Transverse colon (tissue), 4 donors: ENCODE measurements around the gene PSMF1.

Source experiments
- POLR2A ChIP-seq: fragments of 450-650 bp; IDR thresholded peaks from one replicate; pipeline ENCODE4 v1.6.1; 2016; ENCODE audit warnings: antibody characterized with exemption, mild to moderate bottlenecking, moderate library complexity
- POLR2AphosphoS5 ChIP-seq, 3 donors: sonication (generic); formaldehyde crosslinking; IDR thresholded peaks; one replicate each; pipeline ENCODE4 v1.6.1; 2016; ENCODE audit warnings: antibody characterized with exemption in 3 of 3
- TF ChIP-seq, protein P1 (sequence below), 5 experiments: fragments of 200-600 bp in 3 of 5; fragments of 450-650 bp in 2 of 5; sonication (generic) in 3 of 5; IDR thresholded peaks; 1 replicate in 2 of 5; 2 replicates in 3 of 5; pipeline ENCODE4 v1.5.1; 2016 to 2017; ENCODE audit warnings: antibody characterized with exemption in 5 of 5, inconsistent platforms in 3 of 5, mild to moderate bottlenecking in 2 of 5, moderate library complexity in 1 of 5

- TF ChIP-seq, protein P1, sequence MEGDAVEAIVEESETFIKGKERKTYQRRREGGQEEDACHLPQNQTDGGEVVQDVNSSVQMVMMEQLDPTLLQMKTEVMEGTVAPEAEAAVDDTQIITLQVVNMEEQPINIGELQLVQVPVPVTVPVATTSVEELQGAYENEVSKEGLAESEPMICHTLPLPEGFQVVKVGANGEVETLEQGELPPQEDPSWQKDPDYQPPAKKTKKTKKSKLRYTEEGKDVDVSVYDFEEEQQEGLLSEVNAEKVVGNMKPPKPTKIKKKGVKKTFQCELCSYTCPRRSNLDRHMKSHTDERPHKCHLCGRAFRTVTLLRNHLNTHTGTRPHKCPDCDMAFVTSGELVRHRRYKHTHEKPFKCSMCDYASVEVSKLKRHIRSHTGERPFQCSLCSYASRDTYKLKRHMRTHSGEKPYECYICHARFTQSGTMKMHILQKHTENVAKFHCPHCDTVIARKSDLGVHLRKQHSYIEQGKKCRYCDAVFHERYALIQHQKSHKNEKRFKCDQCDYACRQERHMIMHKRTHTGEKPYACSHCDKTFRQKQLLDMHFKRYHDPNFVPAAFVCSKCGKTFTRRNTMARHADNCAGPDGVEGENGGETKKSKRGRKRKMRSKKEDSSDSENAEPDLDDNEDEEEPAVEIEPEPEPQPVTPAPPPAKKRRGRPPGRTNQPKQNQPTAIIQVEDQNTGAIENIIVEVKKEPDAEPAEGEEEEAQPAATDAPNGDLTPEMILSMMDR (IDR thresholded peaks at IDR 0.05) = no peak
- TF ChIP-seq POLR2A (no peak), POLR2AphosphoS5 (IDR thresholded peaks at IDR 0.05) (no peak)
These were observed 432 bp upstream of the PSMF1 start for GRCh38 chr20:1118004-1118335.
